HTERT RPE-1 (cell line): ENCODE data around the gene HELZ.
"Not testable (repeated sequence)": the region's sequence is repeated elsewhere in the genome, so short reads cannot be mapped to it uniquely, and the experiment has no call there.

Source experiments
- in situ Hi-C: fragments of 300-500 bp; cut with MboI; formaldehyde crosslinking; loops from 4 replicates; pipeline ENCODE4 v1.14.3; 2020; ENCODE audit warnings: low sequenced_read_pairs

HELZ gene

GRCh38 chr17:67245073-67245693 is at the start of gene HELZ:
Gene HELZ (minus strand): TSS chr17:67245196. CDS start chr17:67218804, 26,392 bp downstream.
- in situ Hi-C loops: no loop called here

- in situ Hi-C loops: no loop called here
Observed at GRCh38 chr17:67293251-67294203, 48.5 kb upstream of the HELZ start.

- in situ Hi-C loops: no loop called here
Observed at GRCh38 chr17:67290711-67291291, 45.8 kb upstream of the HELZ start.

- in situ Hi-C loops: no loop called here
Observed at GRCh38 chr17:67290244-67290643, 45.2 kb upstream of the HELZ start.

GRCh38 chr17:67289181-67289876 is 44.3 kb upstream of the HELZ start:
- in situ Hi-C loops: no loop called here

GRCh38 chr17:67286826-67287225 is 41.8 kb upstream of the HELZ start:
- in situ Hi-C loops: not testable (repeated sequence)

- in situ Hi-C loops: no loop called here
Observed at GRCh38 chr17:67285360-67285759, 40.4 kb upstream of the HELZ start.

GRCh38 chr17:67283731-67284516 is 38.9 kb upstream of the HELZ start:
- in situ Hi-C loops: no loop called here

GRCh38 chr17:67281743-67282142 is 36.7 kb upstream of the HELZ start:
- in situ Hi-C loops: no loop called here

GRCh38 chr17:67281053-67281452 is 36.1 kb upstream of the HELZ start:
- in situ Hi-C loops: no loop called here

- in situ Hi-C loops: no loop called here
Observed at GRCh38 chr17:67280279-67280678, 35.3 kb upstream of the HELZ start.

- in situ Hi-C loops: no loop called here
Observed at GRCh38 chr17:67279115-67279514, 34.1 kb upstream of the HELZ start.

- in situ Hi-C loops: no loop called here
Observed at GRCh38 chr17:67278363-67278762, 33.4 kb upstream of the HELZ start.

- in situ Hi-C loops: no loop called here
Observed at GRCh38 chr17:67276075-67276474, 31.1 kb upstream of the HELZ start.

- in situ Hi-C loops: no loop called here
Observed at GRCh38 chr17:67274466-67274865, 29.5 kb upstream of the HELZ start.

- in situ Hi-C loops: no loop called here
Observed at GRCh38 chr17:67273900-67274299, 28.9 kb upstream of the HELZ start.

- in situ Hi-C loops: no loop called here
Observed at GRCh38 chr17:67272312-67273047, 27.5 kb upstream of the HELZ start.

GRCh38 chr17:67271187-67271586 is 26.2 kb upstream of the HELZ start:
- in situ Hi-C loops: not testable (repeated sequence)

GRCh38 chr17:67270416-67270815 is 25.4 kb upstream of the HELZ start:
- in situ Hi-C loops: no loop called here

- in situ Hi-C loops: no loop called here
Observed at GRCh38 chr17:67266496-67266895, 21.5 kb upstream of the HELZ start.
